ENCODE measurements around the gene PPFIBP1.

Gene PPFIBP1

GRCh38 chr12:27743601-27744000 lies 219.6 kb downstream of the PPFIBP1 start:
- H3K36me3 ChIP-seq (ENCODE audit: control insufficient read depth, insufficient read depth, low read length): peaks cover 57% of the 10 kb centered on the region
- H3K4me3 ChIP-seq (ENCODE audit: extremely low read depth, insufficient read depth, low read length, poor library complexity, severe bottlenecking): no peak overlapping the region
- no peaks in the 10 kb centered on the region for H3K4me1 ChIP-seq (ENCODE audit: control insufficient read depth, insufficient read depth, low read length, poor library complexity, severe bottlenecking)
- 80 to 100% methylated on average over 1 to 2 of the region's 5 CpGs for WGBS, 2 experiments (ENCODE audit: insufficient coverage in 2 of 2)
- no peak overlapping the region for H3K27ac ChIP-seq (ENCODE audit: low read depth, low read length, severe bottlenecking)
- no peaks in the 10 kb centered on the region for H3K9me3 ChIP-seq (ENCODE audit: control insufficient read depth, low read length)
